HG02840 (cell line): ENCODE results near the gene IRAK3.
A peak's percentile ranks its signal among the peaks of the same experiment; 100 is the strongest.
"Not testable (repeated sequence)": the region's sequence is repeated elsewhere in the genome, so short reads cannot be mapped to it uniquely, and the experiment has no call there.

Experiments used
- ATAC-seq: cut with Tn5 transposase; IDR thresholded peaks from one replicate; pipeline ENCODE4 v1.9.1; 2021; ENCODE audit warnings: mild to moderate bottlenecking, moderate library complexity, moderate number of reproducible peaks; ENCODE audit not compliant: unreplicated experiment, low FRiP score

Gene IRAK3

DNA sequence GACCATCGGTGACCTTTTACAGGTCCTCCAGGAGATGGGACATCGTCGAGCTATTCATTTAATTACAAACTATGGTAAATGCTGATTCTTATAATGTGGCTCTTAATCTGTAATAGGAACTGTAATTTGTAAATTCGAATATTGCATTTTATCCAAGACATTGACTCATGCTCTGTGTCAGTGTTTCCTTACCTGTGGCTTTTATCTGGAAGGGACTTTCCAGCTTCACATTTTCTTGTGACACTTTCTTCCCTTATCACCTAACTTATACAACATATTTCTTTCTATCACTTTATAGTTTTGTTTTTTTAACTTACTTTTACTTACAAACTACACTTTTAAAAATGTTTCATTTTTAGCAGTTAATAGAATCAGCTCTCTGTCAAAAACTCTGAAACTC lies 14.8 kb downstream of the IRAK3 start:
- no peak for ATAC-seq

DNA sequence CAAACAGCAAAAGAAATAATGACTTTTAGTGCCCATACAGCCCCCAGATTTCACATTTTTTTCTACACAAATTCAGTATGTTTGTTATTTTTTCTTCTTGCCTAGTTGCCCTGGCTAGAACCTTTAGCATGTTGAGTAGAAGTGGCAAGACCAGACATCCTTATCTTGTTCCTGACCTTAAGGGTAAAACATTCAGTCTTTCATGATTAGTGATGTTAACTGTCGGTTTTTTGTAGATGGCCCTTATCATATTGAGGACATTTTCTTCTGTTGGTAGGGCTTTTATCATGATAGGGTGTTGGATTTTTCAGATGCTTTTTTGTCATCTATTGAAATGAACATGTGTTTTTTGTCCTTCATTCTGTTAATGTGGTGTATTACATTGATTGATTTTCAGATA lies 17.1 kb downstream of the IRAK3 start:
- ATAC-seq: no peak

GRCh38 chr12:66210840-66211239 lies 21.8 kb downstream of the IRAK3 start:
- no peak for ATAC-seq

DNA sequence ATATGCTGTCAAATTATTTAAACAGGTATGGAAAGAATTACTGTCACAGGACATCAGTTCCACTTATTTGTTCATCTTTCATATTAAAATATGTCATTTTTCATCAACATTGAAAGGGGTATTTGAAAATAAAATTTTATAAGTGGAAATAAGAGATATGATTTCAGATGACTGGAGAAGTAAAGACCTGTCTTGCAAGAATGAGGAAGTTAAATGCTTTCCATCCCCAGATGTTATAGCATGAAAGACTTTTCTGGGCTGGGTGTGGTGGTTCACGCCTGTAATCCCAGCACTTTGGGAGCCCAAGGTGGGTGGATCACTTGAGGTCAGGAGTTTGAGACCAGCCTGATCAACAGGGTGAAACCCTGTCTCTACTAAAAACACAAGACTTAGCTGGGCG lies 22.6 kb downstream of the IRAK3 start:
- not testable (repeated sequence) for ATAC-seq

- not testable (repeated sequence) for ATAC-seq
Observed at GRCh38 chr12:66213011-66213410, 24.0 kb downstream of the IRAK3 start.

DNA sequence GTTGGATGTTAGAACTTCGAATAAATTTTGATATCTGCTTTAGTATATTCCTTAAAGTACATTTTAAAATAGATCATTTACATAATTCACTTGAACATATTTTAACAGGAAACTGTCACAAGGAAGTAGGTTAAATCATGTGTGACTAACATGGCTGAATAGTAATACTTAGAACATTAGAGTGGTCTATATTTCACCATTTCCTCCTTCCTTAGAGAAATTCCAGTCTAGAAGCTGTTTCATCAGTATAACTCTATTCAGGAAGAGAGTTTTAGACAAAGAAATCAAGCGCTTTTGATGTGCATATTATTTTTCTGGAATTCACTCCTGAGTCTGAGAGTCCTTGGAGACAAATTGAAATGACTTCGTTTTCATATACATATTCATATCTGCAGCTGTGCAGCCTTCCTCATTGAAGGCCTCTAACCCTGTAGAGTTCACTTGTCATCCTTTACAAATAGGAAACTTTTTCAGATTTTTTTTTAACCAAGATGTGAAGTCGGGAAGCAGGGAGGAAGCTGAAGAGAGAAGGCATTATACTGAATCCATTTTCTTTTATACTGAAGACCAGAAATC lies 28.4 kb downstream of the IRAK3 start:
- ATAC-seq: no peak

GRCh38 chr12:66228462-66228861 lies 39.4 kb downstream of the IRAK3 start:
- no peak for ATAC-seq

DNA sequence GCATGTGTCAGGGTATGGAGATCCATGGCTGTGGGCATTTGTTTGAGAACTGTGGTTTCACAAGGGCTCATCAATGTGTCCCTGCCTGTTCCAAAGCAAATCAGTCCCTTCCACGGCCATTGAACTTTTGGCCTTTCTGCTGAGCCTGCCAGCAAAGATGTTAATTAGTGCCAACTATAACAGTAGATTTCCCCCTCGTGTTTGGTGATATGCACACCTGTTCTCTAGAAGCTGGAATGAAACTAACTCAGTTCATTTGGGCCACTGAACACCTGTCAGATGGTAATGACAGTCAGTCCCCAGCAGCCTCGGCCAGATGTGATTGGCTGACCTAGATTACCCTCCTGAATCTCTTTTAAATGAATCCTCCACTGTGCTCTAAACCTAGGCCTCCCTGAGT lies 43.2 kb downstream of the IRAK3 start:
- peak; percentile 57 for ATAC-seq

GRCh38 chr12:66234037-66234693 lies 45.2 kb downstream of the IRAK3 start:
- peak; percentile 36 for ATAC-seq

DNA sequence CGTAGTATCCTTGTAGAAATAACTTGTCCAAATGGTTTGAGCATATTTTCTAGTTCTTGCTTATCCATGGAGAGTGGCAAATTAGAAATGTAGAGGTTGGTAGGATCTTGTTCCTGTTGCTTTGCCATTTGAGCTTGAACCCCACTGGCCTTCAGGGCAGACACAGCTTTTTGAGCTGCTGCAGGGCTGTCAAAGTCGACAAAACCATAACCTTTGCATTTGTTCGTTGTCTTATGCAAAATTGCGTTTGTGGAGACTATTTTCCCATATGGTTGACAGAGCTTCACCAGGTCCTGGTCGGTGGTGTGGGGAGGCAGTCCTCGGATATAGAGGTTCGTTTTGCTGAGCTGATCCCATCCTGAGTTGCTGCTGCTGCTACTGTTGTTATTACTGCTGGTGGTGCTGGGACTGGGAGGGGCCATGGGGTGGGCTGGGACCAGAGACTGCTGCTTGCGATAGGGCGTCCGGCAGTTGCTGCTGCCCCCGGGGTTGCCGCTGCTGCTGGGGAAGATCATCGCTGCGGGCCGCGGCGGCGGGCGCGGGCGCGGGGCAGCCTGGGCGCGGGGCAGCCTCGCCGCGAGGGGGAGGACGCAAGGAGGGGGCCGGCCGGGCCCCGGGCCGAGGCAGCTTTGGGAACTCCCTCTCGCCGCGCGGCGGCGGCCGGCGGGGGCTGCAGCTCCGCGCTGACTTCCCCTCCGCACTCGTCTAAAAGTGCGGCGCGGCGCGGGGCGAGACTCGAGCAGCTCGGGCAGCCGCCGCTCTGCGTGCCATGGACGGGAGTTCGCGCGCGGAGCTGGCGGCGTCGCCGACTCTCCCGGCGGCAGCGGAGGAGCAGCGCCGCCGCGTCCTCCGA lies 46.0 kb downstream of the IRAK3 start:
- ATAC-seq: peak; percentile 54

GRCh38 chr12:66235626-66236281 lies 46.7 kb downstream of the IRAK3 start:
- ATAC-seq: no peak

- not testable (repeated sequence) for ATAC-seq
Observed at GRCh38 chr12:66236282-66236675, 47.3 kb downstream of the IRAK3 start.

- no peak for ATAC-seq
Observed at GRCh38 chr12:66236969-66237368, 48.0 kb downstream of the IRAK3 start.

DNA sequence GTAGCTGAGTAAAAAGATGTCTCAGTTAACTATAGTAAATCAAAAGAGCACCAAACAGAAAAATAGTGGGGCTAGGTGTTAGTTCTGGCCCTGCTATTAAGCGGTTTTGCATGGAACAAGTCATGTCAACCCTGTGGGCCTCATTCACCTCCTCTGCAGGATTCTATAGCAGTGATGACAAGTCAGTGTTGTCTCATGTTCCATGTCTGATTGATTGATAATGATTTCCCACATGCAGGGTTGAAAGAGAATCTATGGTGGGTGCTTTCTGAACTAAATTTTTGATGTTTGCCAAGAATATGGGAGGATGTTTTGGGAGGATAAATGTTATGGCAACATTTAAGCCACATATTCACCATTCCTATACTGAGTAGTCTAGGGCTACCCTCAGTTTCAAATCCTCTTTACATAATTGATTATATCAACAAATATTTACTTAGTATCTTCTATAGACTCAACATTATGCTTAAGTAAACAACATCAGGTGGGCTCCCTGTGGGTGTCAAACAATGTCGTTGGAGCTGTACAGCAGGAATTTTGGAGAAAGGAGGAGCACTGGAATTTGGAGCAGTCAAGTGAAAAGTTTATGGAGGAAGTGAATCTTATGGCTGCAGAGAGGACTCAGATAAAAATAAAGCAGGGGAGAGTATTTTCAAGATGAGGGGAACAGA lies 48.6 kb downstream of the IRAK3 start:
- ATAC-seq: no peak

- ATAC-seq: no peak
Observed at GRCh38 chr12:66239295-66239694, 50.3 kb downstream of the IRAK3 start.

GRCh38 chr12:66240096-66240820 lies 51.2 kb downstream of the IRAK3 start:
- no peak for ATAC-seq

DNA sequence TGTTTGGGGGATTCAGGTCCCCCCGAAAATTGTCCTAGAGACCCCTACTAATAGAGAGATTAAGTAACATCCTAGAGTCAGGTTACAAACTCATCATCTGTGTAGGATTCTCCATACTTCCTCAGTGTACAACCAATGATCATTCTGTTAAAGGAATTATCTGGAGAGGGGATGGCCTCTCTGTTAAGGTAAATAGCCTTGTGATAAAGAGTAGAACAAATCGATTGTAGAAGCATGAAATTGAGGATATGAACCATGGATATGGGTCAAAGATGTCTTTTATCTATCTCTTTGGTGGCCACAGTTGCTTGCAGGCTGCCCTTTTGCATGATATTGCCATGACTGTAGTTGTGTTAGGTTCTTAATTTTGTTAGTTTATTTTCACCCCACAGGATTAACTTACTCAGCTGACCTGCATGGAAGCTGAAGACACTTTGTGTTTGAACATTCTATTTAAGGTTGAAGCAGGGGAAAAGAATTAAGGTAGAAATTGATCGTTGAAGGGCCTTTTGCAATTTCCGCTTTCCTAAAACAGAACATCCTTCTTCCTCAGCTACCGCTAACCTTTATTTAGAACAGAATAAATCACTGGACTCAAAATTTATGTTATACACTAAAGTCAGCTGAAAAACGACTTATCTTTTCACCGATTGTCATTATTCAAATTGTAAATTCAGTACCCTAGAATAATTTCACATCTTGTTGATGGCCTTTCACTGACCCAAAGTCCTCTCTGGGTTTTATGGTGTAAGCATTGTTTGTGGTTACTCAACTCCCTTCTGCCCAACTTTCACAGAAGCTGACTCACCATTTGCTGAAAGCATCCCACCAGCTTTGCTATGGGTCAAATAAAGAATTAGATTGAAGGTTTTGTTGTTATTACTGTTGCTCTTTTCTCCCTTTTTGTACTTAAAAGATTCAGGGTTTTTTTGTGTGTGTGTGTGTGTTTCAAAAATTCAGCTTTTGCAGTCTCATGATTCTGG lies 52.3 kb downstream of the IRAK3 start:
- ATAC-seq: no peak

DNA sequence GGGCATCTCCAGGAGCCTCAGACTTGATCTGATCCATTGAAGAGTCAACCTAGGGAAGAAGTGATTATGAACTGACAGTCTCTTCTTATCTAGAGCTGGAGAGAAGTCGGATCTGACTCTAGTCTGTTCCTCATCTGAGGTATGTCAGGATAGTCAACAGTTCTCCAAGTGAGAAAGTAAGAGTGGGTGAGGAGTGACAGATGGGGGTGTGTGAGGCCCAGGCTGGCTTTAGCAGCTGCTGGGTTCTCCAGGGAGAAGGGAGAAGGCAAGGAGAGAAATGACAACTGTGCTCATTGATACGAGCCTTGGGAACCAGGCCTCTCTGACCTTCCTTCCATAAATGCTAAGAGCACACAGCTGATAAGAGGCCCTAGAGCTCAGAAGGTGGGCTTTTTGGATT lies 53.3 kb downstream of the IRAK3 start:
- ATAC-seq: no peak

GRCh38 chr12:66243911-66244310 lies 54.9 kb downstream of the IRAK3 start:
- ATAC-seq: no peak
